H1 (cell line): ENCODE measurements around the gene FIGNL2. TPM values are rescaled to one million over a fixed set of nuclear protein-coding genes. Genes with fewer than 3 reads are reported as not detected.

ENCODE experiments used
- CTCF ChIA-PET: fragments of 300-600 bp; sonication (Branson Sonifier 250); formaldehyde crosslinking; loops from one replicate; lab custom pipeline; 2021; ENCODE audit not compliant: partially characterized antibody; lab: Charles Lee
- POLR2A ChIA-PET: fragments of 300-600 bp; sonication (Branson Sonifier 250); formaldehyde crosslinking; loops from one replicate; lab custom pipeline; 2021; ENCODE audit warnings: inconsistent platforms; ENCODE audit not compliant: partially characterized antibody; lab: Charles Lee
- DNase-seq, 2 experiments: peaks; one replicate each; pipeline versions ENCODE4 v3.0.0 to v3.0.0-alpha.2; 2010 to 2022; ENCODE audit warnings: low spot score in 2 of 2, low read depth in 1 of 2, mixed read lengths in 1 of 2
- FAIRE-seq: peaks from 2 replicates; lab custom pipeline; 2011; peaks lifted over from hg19 to GRCh38; lab: Jason Lieb, UNC
- H2AFZ ChIP-seq: 2 replicates; pipeline ENCODE4 v1.8.1; 2012; ENCODE audit warnings: low read length, inconsistent platforms
- H2AK5ac ChIP-seq: 2 replicates; pipeline ENCODE4 v1.6.1; 2013; ENCODE audit warnings: low read depth, low read length
- H2BK120ac ChIP-seq: replicated peaks from 2 replicates; pipeline ENCODE3; 2013; ENCODE audit warnings: low read depth, low read length, inconsistent platforms
- H2BK12ac ChIP-seq: 2 replicates; pipeline ENCODE4 v1.6.1; 2013; ENCODE audit warnings: low read depth, low read length
- H2BK15ac ChIP-seq: 2 replicates; pipeline ENCODE4 v1.6.1; 2013; ENCODE audit warnings: low read length
- H2BK20ac ChIP-seq: 2 replicates; pipeline ENCODE4 v1.6.1; 2013; ENCODE audit warnings: low read length
- H2BK5ac ChIP-seq: 2 replicates; pipeline ENCODE4 v1.6.1; 2013; ENCODE audit warnings: low read depth, low read length
- H3K14ac ChIP-seq: 2 replicates; pipeline ENCODE4 v1.6.1; 2013; ENCODE audit warnings: inconsistent platforms; ENCODE audit not compliant: insufficient read length
- H3K18ac ChIP-seq: 2 replicates; pipeline ENCODE4 v1.6.1; 2013; ENCODE audit warnings: low read length; ENCODE audit errors: extremely low read depth
- H3K23ac ChIP-seq: 2 replicates; pipeline ENCODE4 v1.6.1; 2013; ENCODE audit warnings: inconsistent platforms; ENCODE audit not compliant: insufficient read length
- H3K23me2 ChIP-seq: 2 replicates; pipeline ENCODE4 v1.6.1; 2013; ENCODE audit warnings: low read depth, low read length
- H3K27ac ChIP-seq: 2 replicates; pipeline ENCODE4 v1.6.1; 2011; ENCODE audit warnings: low read depth, low read length, inconsistent platforms
- H3K27me3 ChIP-seq, 4 experiments: replicated peaks in 1 of 4; 1 replicate in 1 of 4; 2 replicates in 3 of 4; pipeline versions ENCODE4 v1.6.1 to v1.8.1; 2011 to 2013; ENCODE audit warnings: low read length in 3 of 4, mild to moderate bottlenecking in 3 of 4, inconsistent platforms in 2 of 4, mixed read lengths in 2 of 4, moderate library complexity in 1 of 4; ENCODE audit not compliant: control insufficient read depth in 3 of 4, insufficient read depth in 3 of 4; ENCODE audit errors: extremely low read depth in 1 of 4
- H3K36me3 ChIP-seq, 4 experiments: 2 replicates each; pipeline versions ENCODE4 v1.6.1 to v1.8.1; 2011 to 2013; ENCODE audit warnings: mild to moderate bottlenecking in 4 of 4, low read length in 3 of 4, moderate library complexity in 2 of 4, control low read depth in 1 of 4, inconsistent platforms in 1 of 4; ENCODE audit not compliant: insufficient read depth in 4 of 4, control insufficient read depth in 2 of 4
- H3K4ac ChIP-seq: replicated peaks from 2 replicates; pipeline ENCODE3; 2013; ENCODE audit warnings: low read length, low read depth, mixed read lengths, inconsistent platforms; ENCODE audit not compliant: insufficient read length
- H3K4me1 ChIP-seq, 4 experiments: replicated peaks in 1 of 4; 1 replicate in 1 of 4; 2 replicates in 3 of 4; pipeline versions ENCODE4 v1.6.1 to v1.8.1; 2011 to 2013; ENCODE audit warnings: low read length in 3 of 4, inconsistent platforms in 2 of 4, mixed read lengths in 1 of 4; ENCODE audit not compliant: insufficient read depth in 4 of 4, control insufficient read depth in 3 of 4
- H3K4me2 ChIP-seq, 2 experiments: 2 replicates each; pipeline versions ENCODE4 v1.6.1 to v1.8.1; 2011 to 2013; ENCODE audit warnings: low read depth in 2 of 2, low read length in 2 of 2, control low read depth in 1 of 2, inconsistent platforms in 1 of 2, mild to moderate bottlenecking in 1 of 2; ENCODE audit not compliant: insufficient read depth in 1 of 2
- H3K4me3 ChIP-seq, 4 experiments: fragments of 200-600, 300-600 bp in 1 of 4; sonication (generic), shearing (Covaris generic), sonication (Bioruptor Twin) in 1 of 4; 2 replicates each; pipeline versions ENCODE4 v1.5.1 to v1.8.1; 2011 to 2016; ENCODE audit warnings: low read length in 4 of 4, low read depth in 3 of 4, control low read depth in 2 of 4, inconsistent platforms in 2 of 4, mild to moderate bottlenecking in 2 of 4, mixed read lengths in 1 of 4, moderate library complexity in 1 of 4; ENCODE audit not compliant: insufficient read depth in 2 of 4; ENCODE audit errors: extremely low read depth in 1 of 4
- H3K56ac ChIP-seq: replicated peaks from 2 replicates; pipeline ENCODE3; 2013; ENCODE audit warnings: low read depth, mild to moderate bottlenecking, mixed read lengths, low read length, inconsistent platforms; ENCODE audit not compliant: insufficient read length
- H3K79me1 ChIP-seq: 2 replicates; pipeline ENCODE4 v1.6.1; 2013; ENCODE audit warnings: low read depth, low read length, control low read depth
- H3K79me2 ChIP-seq, 2 experiments: 2 replicates each; pipeline versions ENCODE4 v1.6.1 to v1.8.1; 2012 to 2013; ENCODE audit warnings: low read length in 2 of 2, mild to moderate bottlenecking in 2 of 2, inconsistent platforms in 1 of 2; ENCODE audit not compliant: insufficient read depth in 2 of 2, control insufficient read depth in 1 of 2
- H3K9ac ChIP-seq, 4 experiments: replicated peaks in 1 of 4; 1 replicate in 1 of 4; 2 replicates in 3 of 4; pipeline versions ENCODE4 v1.6.1 to v1.8.1; 2011 to 2013; ENCODE audit warnings: low read depth in 3 of 4, low read length in 3 of 4, control low read depth in 2 of 4, mild to moderate bottlenecking in 2 of 4, moderate library complexity in 2 of 4, inconsistent platforms in 1 of 4; ENCODE audit errors: extremely low read depth in 1 of 4
- H3K9me3 ChIP-seq, 2 experiments: 2 replicates each; pipeline versions ENCODE4 v1.6.1 to v1.8.1; 2012 to 2013; ENCODE audit warnings: mild to moderate bottlenecking in 2 of 2, moderate library complexity in 2 of 2, control low read depth in 1 of 2, inconsistent platforms in 1 of 2, low read depth in 1 of 2, low read length in 1 of 2, mixed read lengths in 1 of 2; ENCODE audit not compliant: insufficient read depth in 2 of 2
- H4K20me1 ChIP-seq, 2 experiments: replicated peaks in 1 of 2; 2 replicates each; pipeline versions ENCODE3 to v1.8.1; 2011 to 2013; ENCODE audit warnings: inconsistent platforms in 2 of 2, low read length in 2 of 2, mild to moderate bottlenecking in 1 of 2; ENCODE audit not compliant: insufficient read depth in 2 of 2, control insufficient read depth in 1 of 2
- H4K5ac ChIP-seq: 2 replicates; pipeline ENCODE4 v1.6.1; 2013; ENCODE audit warnings: low read length, low read depth, mixed read lengths, inconsistent platforms; ENCODE audit not compliant: insufficient read length
- H4K8ac ChIP-seq: 2 replicates; pipeline ENCODE4 v1.8.0; 2013; ENCODE audit warnings: mild to moderate bottlenecking, moderate library complexity, low read length, inconsistent platforms; ENCODE audit not compliant: insufficient read depth; ENCODE audit errors: extremely low read depth
- H4K91ac ChIP-seq: replicated peaks from 2 replicates; pipeline ENCODE3; 2013; ENCODE audit warnings: low read length, mixed read lengths, inconsistent platforms; ENCODE audit not compliant: insufficient read length
- CBX8 ChIP-seq: fragments of 300-800, 300-1000 bp; sonication (generic); IDR thresholded peaks from 2 replicates; pipeline ENCODE4 v1.7.1; 2016; ENCODE audit warnings: low read depth, low read length, borderline replicate concordance
- CEBPB ChIP-seq: IDR thresholded peaks from 2 replicates; pipeline ENCODE4 v1.6.1; 2012; ENCODE audit warnings: low read depth, low read length
- EP300 ChIP-seq, 2 experiments: IDR thresholded peaks; 1 replicate in 1 of 2; 2 replicates in 1 of 2; pipeline ENCODE4 v1.6.1; 2011 to 2012; ENCODE audit warnings: low read depth in 2 of 2, low read length in 2 of 2, mild to moderate bottlenecking in 2 of 2, borderline replicate concordance in 1 of 2, inconsistent platforms in 1 of 2, moderate library complexity in 1 of 2
- GTF2F1 ChIP-seq: IDR thresholded peaks from 2 replicates; pipeline ENCODE4 v1.6.1; 2012; ENCODE audit warnings: low read depth, low read length, improper control_type of control experiment, borderline replicate concordance
- TBP ChIP-seq: IDR thresholded peaks from 2 replicates; pipeline ENCODE4 v1.6.1; 2011; ENCODE audit warnings: low read depth, low read length, improper control_type of control experiment
- WGBS, 2 experiments: shearing (Covaris generic) in 1 of 2; methylation state at CpG; one replicate each; pipeline versions ENCODE4 v1.1.6 to v1.1.7; 2013 to 2015; ENCODE audit warnings: low lambda C conversion rate in 2 of 2, mixed read lengths in 2 of 2, inconsistent platforms in 1 of 2, low coverage in 1 of 2, missing lambda C conversion rate in 1 of 2; ENCODE audit not compliant: insufficient replicate concordance in 2 of 2, insufficient coverage in 1 of 2, insufficient read length in 1 of 2; ENCODE audit errors: extremely low coverage in 1 of 2, missing lambda C conversion rate in 1 of 2; 5-methylcytosine and 5-hydroxymethylcytosine counted together
- polyA plus RNA-seq, 7 experiments: library from polyadenylated mRNA; depleted of rRNA in 3 of 7; stranded (reverse) in 5 of 7; unstranded in 2 of 7; fragments of >200 nt in 5 of 7; fragments of 200-250 nt in 2 of 7; gene quantifications; 1 replicate in 5 of 7; 2 replicates in 1 of 7; 4 replicates in 1 of 7; pipeline versions ENCODE4 v1.2.1 to v1.2.3, GENCODE V29; 2011 to 2013; ENCODE audit warnings: missing spikeins in 2 of 7, mixed read lengths in 2 of 7
- total RNA-seq: library from RNA; stranded (reverse); fragmentation: NEBNext Ultra II Directional; extraction: Animal tissue kit (Norgen Biotek cat#: 25700); gene quantifications from 2 replicates; pipeline ENCODE4 v1.2.1, GENCODE V29; 2021

FIGNL2 gene
- total and polyA plus RNA-seq, 2 of the 8 experiments (the other 6 are each of a cell fraction or from before 2014, with no cell fraction given), result 6.5 to 7.1 TPM

GRCh38 chr12:51771008-51771407, 77.5 kb downstream of the FIGNL2 start:
- no peak overlapping the region for H3K4ac ChIP-seq
- no peaks in the 10 kb centered on the region for H3K23me2 ChIP-seq
- H4K91ac ChIP-seq, result no peak overlapping the region
- H2BK15ac ChIP-seq, result no peak overlapping the region
- 100% methylated on average over 1 of the region's 1 CpG; no CpG with 5 or more reads in 1 of the 2 experiments for WGBS, 2 experiments
- no peak overlapping the region for H2BK120ac ChIP-seq
- H2BK5ac ChIP-seq, result no peak overlapping the region
- no peak overlapping the region for H3K56ac ChIP-seq
- FAIRE-seq, result no peak
- CTCF ChIA-PET, result no interaction called here
- H2AFZ ChIP-seq, result no peak overlapping the region
- H3K9ac ChIP-seq, result no peak overlapping the region
- no peak overlapping the region for H2BK12ac ChIP-seq
- H4K20me1 ChIP-seq, result peaks cover 2 to 4% of the 10 kb centered on the region in 2 experiments
- H2BK20ac ChIP-seq, result no peak overlapping the region
- no peak overlapping the region for H3K18ac ChIP-seq
- no peak overlapping the region for H3K14ac ChIP-seq
- no peaks in the 10 kb centered on the region for H3K79me2 ChIP-seq
- H3K9me3 ChIP-seq, result no peaks in the 10 kb centered on the region
- no peak overlapping the region for H3K27ac ChIP-seq
- H3K79me1 ChIP-seq, result no peaks in the 10 kb centered on the region
- no peaks in the 10 kb centered on the region for H3K4me1 ChIP-seq
- no peak overlapping the region for H4K8ac ChIP-seq
- POLR2A ChIA-PET, result no interaction called here
- H3K4me3 ChIP-seq, result no peak overlapping the region
- H4K5ac ChIP-seq, result no peak overlapping the region
- H3K27me3 ChIP-seq, result no peaks in the 10 kb centered on the region
- TF ChIP-seq GTF2F1 (no peak), CBX8 (no peak), CEBPB (no peak), EP300 (IDR thresholded peaks at IDR 0.05; ENCODE audit: borderline replicate concordance in 1 of 2, low read depth in 2 of 2, low read length in 2 of 2) (no peak), TBP (no peak)
- TF ChIP-seq, all 59 proteins: peak for 0
- H3K36me3 ChIP-seq, result peaks cover 5 to 31% (median 14%) of the 10 kb centered on the region in 4 experiments; a peak in 5 of 8 replicates
- no peak overlapping the region for H3K23ac ChIP-seq
- H2AK5ac ChIP-seq, result no peak overlapping the region
- DNase-seq, result no peak
- no peak overlapping the region for H3K4me2 ChIP-seq
